Ishikawa (cell line): ENCODE results near the gene CD6.

ENCODE experiments used
- CEBPB ChIP-seq: IDR thresholded peaks from 2 replicates; pipeline ENCODE4 v1.6.1; 2012
- CREB1 ChIP-seq: IDR thresholded peaks from 2 replicates; pipeline ENCODE4 v1.6.1; 2012; ENCODE audit warnings: low read depth
- EGR1 ChIP-seq: IDR thresholded peaks from 2 replicates; pipeline ENCODE4 v1.6.1; 2012
- EP300 ChIP-seq: IDR thresholded peaks from 2 replicates; pipeline ENCODE4 v1.6.1; 2012; ENCODE audit warnings: borderline replicate concordance
- FOXM1 ChIP-seq: IDR thresholded peaks from 2 replicates; pipeline ENCODE4 v1.6.1; 2012; ENCODE audit warnings: low read depth, borderline replicate concordance
- NFIC ChIP-seq: IDR thresholded peaks from 2 replicates; pipeline ENCODE4 v1.6.1; 2012
- RAD21 ChIP-seq: IDR thresholded peaks from 2 replicates; pipeline ENCODE4 v1.6.1; 2012; ENCODE audit warnings: low read depth
- TAF1 ChIP-seq: IDR thresholded peaks from 2 replicates; pipeline ENCODE4 v1.6.1; 2012; ENCODE audit warnings: low read depth, mild to moderate bottlenecking
- TCF12 ChIP-seq: IDR thresholded peaks from 2 replicates; pipeline ENCODE4 v1.6.1; 2012; ENCODE audit warnings: low read depth
- TEAD4 ChIP-seq: IDR thresholded peaks from 2 replicates; pipeline ENCODE4 v1.6.1; 2012
- YY1 ChIP-seq: IDR thresholded peaks from 2 replicates; pipeline ENCODE4 v1.6.1; 2012; ENCODE audit warnings: low read depth
- ZBTB7A ChIP-seq: IDR thresholded peaks from 2 replicates; pipeline ENCODE4 v1.6.1; 2012; ENCODE audit warnings: low read depth
- TF ChIP-seq, protein P1 (sequence below): IDR thresholded peaks from 2 replicates; pipeline ENCODE4 v1.6.1; 2012
- TF ChIP-seq, protein P2 (sequence below): IDR thresholded peaks from 2 replicates; pipeline ENCODE4 v1.6.1; 2012
- TF ChIP-seq, protein P3 (sequence below): IDR thresholded peaks from 2 replicates; pipeline ENCODE4 v1.6.1; 2012; ENCODE audit warnings: low read depth, mild to moderate bottlenecking

The CD6 gene

DNA sequence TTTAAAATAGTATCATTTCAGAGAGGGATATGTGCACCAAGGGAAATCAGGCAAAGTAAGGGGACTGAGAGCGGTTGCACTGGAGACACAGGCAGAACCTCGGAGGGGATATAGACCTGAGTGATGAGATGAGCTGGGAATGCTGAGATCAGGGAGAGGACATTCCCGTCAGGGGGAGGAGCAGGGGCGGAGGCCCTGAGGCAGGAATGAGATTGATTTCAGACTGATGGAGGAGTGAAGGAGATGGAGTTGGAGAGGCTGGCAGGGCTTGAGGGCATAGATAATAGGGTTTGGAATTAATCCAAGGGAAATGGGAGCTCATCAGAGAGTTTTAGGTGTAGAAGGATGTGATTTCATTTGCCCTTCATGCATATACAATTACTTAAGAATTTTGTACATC lies 13.2 kb downstream of the CD6 start:
- TF ChIP-seq TAF1 (no peak), FOXM1 (no peak)

DNA sequence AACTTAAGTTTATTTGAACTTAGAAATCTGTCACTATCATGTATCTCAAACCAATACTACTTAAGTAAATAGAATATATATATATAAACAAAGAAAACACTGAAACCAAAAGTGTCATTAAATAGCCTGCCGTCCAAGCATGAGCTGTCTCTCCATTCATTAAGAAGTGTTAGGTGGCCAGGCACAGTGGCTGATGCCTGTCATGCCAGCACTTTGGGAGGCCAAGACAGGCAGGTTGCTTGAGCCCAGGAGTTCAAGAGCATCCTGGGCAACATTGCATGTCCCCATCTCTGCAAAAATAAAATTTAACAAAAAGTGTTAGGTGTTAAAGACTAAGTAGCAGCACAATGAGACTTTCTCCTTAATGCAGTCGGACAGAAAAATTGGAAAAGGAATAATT lies 14.0 kb downstream of the CD6 start:
- TF ChIP-seq, protein P1, sequence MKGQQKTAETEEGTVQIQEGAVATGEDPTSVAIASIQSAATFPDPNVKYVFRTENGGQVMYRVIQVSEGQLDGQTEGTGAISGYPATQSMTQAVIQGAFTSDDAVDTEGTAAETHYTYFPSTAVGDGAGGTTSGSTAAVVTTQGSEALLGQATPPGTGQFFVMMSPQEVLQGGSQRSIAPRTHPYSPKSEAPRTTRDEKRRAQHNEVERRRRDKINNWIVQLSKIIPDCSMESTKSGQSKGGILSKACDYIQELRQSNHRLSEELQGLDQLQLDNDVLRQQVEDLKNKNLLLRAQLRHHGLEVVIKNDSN, result no peak
- TF ChIP-seq NFIC (no peak), EP300 (no peak), TEAD4 (no peak), RAD21 (no peak), TCF12 (no peak), CEBPB (no peak), EGR1 (no peak), YY1 (no peak), ZBTB7A (no peak), FOXM1 (no peak), TAF1 (no peak), CREB1 (no peak)
- TF ChIP-seq, protein P2, sequence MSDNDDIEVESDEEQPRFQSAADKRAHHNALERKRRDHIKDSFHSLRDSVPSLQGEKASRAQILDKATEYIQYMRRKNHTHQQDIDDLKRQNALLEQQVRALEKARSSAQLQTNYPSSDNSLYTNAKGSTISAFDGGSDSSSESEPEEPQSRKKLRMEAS, result no peak
- TF ChIP-seq, protein P3, sequence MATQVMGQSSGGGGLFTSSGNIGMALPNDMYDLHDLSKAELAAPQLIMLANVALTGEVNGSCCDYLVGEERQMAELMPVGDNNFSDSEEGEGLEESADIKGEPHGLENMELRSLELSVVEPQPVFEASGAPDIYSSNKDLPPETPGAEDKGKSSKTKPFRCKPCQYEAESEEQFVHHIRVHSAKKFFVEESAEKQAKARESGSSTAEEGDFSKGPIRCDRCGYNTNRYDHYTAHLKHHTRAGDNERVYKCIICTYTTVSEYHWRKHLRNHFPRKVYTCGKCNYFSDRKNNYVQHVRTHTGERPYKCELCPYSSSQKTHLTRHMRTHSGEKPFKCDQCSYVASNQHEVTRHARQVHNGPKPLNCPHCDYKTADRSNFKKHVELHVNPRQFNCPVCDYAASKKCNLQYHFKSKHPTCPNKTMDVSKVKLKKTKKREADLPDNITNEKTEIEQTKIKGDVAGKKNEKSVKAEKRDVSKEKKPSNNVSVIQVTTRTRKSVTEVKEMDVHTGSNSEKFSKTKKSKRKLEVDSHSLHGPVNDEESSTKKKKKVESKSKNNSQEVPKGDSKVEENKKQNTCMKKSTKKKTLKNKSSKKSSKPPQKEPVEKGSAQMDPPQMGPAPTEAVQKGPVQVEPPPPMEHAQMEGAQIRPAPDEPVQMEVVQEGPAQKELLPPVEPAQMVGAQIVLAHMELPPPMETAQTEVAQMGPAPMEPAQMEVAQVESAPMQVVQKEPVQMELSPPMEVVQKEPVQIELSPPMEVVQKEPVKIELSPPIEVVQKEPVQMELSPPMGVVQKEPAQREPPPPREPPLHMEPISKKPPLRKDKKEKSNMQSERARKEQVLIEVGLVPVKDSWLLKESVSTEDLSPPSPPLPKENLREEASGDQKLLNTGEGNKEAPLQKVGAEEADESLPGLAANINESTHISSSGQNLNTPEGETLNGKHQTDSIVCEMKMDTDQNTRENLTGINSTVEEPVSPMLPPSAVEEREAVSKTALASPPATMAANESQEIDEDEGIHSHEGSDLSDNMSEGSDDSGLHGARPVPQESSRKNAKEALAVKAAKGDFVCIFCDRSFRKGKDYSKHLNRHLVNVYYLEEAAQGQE, result no peak

DNA sequence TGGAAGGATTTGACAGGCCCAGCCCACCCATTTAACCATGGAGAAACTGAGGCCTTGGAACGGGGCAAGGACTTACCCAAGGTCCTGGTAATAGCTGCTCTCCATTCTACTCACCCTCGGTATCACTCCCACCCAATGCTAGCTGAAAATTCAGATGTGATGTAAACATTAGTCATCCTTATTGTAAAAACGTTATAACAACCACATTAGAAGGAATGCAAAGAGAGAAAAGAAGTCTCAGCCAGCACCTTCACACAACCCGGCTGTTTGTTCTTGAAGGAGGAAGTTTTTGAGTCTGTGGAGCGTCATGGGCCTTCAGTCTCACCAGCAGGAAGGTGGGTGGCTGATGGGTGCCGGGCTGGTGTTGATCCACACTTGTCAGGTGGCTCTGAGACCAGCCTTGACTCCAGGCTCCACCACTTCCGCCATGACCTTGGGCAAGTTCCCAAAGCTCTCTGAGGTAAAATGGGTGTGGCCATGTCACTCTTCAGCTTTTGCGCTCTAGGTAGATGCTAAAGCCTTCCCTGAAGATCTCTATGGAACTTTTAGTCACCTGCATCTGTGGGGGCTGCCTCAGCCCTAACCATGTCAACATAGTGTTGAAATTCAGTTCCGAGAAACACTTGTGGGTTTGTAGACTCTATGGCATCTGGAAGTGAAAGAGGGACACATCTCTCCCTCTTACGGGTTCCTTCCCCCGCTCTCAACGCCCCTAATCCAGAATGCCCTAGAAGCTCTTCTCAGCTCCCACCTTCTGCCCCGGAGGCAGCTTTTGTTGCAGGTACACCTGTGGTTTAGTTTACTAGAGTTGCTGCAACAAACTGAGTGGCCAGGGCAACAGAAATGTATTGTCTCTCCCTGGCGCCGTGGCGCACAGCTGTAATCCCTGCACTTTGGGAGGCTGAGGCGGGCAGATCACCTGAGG lies 14.8 kb downstream of the CD6 start:
- TF ChIP-seq TCF12 (no peak), YY1 (no peak), NFIC (no peak), EP300 (no peak), EGR1 (no peak), RAD21 (no peak), CREB1 (no peak), ZBTB7A (no peak), TEAD4 (no peak), TAF1 (no peak)
- TF ChIP-seq, protein P2, result no peak
- TF ChIP-seq, protein P1, result no peak
- TF ChIP-seq, protein P3, result no peak

DNA sequence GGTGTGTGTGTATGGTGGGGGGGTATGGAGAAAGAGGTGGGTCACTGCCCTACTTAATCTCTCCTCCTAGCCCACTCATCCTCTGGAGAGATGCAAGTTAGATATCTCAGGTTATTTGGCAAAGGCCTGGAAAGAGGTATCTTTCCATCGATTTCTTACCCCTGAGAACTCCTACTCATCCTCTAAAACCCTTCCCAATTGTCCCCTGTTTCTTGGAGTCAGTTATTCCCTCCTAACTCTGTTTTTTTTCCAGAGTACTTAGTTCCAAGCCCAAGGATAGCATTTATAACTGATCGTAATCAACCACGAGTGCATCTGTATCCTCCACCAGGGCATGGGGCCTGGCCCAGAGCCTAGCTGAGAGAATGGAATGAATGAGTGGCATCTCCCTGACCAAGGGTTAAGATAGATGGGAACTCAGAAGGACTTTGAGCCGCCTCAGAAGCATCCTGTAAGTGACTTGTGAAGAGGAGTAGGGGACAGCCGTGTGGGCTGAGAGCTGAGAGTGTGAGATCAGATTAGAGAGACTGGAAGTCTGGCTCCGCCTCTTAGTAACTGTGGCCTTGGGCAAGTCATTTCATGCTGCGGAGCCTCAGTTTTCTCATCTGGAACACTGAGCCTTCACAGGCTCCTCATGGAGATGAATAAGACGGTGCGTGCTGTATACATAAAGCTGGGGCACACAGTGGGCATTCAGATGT lies 16.2 kb downstream of the CD6 start:
- TF ChIP-seq, protein P2, result no peak
- no peak for TF ChIP-seq TAF1
- no peak for TF ChIP-seq FOXM1
- TF ChIP-seq EP300, result no peak
- no peak for TF ChIP-seq YY1
- TF ChIP-seq RAD21, result no peak
- TF ChIP-seq EGR1, result no peak
- no peak for TF ChIP-seq TEAD4
- no peak for TF ChIP-seq CREB1
- TF ChIP-seq, protein P3, result no peak
- no peak for TF ChIP-seq TCF12
- TF ChIP-seq ZBTB7A, result no peak
- TF ChIP-seq CEBPB, result no peak
- no peak for TF ChIP-seq NFIC
- TF ChIP-seq, protein P1, result no peak
